Stimulated activated CD4-positive, alpha-beta T cell treated with anti-CD3 and anti-CD28 coated beads, Interleukin-15, amount 100 ng/mL, for 48 hours (primary cell): ENCODE results near the gene TLE3.

Source experiments
- DNase-seq, 2 donors: peaks; one replicate each; pipeline ENCODE4 v3.0.0-alpha.2; 2020; ENCODE audit warnings: low read depth in 2 of 2

Gene TLE3

DNA sequence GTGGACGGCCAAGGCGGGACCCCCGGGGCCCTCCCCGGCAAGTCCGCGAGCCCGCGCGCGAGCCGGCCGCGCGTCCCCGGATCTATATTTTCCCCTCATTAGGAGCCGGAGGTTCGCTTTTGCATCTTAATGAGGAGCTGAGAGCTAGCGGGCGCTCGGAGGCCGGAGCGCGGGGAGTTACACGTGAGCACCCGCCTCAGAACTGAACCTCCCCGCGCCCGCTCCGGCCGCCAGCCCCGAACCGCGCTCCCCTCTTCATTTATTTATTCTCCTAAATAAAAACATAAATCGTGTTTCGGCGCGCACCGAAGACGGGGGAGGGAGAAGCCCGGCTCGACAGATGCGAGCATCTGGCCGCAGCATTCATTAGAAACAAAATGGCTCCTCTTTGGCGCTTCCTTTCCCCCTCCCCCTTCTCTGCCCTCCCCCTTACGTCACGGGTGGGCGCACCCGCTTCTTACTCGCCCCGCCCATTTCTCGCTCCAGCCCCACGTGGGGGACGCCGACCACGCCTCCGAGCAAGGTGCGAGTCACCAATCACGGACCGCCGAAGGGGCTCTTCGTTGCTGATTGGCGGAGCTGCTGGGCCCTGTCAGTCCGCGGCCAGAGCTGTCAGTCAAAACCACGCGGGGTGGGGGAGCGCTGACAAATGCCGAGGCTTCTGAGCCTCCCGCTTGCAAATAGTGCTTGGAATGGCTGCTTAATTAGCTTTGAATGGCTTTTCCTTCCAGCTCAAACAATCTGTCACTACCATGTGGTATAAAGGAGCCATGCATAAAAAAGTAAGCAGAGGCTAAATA is 1.6 kb upstream of the TLE3 start:
- peak; percentile 100 for DNase-seq

DNA sequence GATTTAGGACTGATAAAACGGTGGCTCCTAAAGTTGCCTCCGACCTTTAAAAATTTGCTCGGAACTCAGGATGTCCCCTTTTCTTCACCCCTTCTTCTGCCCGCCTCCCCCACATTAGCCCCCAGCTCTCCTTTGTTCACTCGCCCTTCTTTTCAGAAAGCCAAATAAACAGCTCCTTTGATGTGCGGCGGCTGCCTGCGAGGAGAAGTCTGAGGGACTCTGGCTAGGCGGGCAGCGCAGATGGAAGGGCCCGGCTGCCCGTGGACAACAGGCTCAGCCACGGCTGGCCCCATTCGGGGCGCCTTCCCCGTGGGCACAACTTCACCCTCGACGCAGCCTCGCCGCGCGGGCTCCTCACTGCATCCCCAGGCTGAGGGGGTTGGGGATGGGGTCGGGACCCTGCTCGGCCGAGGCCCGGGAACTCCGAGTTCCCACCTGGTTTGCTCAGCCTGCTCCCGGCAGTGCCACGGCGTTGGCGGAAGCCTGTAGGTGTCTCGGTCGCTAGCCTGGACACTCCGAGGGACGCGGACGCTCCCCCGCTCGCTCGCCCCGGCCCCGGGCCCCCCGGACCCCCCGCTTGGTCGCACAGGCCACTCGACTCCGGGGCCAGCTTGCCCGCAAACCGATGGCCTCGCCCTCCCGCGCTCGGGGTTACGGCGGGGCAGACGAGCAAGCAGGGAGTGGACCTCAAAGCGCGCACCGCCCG is 897 bp upstream of the TLE3 start:
- no peak for DNase-seq

DNA sequence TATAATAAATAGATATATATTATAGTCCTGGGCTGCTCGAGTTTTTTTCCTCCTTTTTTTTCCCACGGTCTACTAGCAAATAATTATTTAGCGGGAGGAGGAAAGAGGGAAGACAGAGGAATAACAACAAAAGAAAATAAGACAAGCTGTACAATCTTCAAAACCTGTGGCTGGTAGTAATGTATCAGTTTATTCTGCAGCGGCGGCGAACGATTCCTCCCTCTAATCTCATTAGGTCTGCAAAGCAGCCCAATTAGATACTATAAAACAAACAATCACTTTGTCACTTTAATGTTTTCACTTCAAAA is 390 bp upstream of the TLE3 start:
- no peak for DNase-seq

DNA sequence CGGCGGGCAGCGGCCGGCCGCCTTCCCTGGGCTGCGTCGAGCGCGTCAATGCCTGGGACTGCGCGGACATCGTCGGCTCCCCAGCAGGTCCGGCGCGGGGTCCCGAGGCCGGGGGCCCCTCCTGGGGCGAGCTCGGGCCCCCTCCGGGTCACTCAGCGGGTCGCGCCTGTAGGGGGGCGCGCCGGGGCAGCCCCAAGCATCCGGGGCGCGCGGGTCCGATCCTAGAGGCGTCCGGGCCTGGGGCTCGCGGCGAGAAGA is 725 bp downstream of the TLE3 start:
- DNase-seq = no peak

DNA sequence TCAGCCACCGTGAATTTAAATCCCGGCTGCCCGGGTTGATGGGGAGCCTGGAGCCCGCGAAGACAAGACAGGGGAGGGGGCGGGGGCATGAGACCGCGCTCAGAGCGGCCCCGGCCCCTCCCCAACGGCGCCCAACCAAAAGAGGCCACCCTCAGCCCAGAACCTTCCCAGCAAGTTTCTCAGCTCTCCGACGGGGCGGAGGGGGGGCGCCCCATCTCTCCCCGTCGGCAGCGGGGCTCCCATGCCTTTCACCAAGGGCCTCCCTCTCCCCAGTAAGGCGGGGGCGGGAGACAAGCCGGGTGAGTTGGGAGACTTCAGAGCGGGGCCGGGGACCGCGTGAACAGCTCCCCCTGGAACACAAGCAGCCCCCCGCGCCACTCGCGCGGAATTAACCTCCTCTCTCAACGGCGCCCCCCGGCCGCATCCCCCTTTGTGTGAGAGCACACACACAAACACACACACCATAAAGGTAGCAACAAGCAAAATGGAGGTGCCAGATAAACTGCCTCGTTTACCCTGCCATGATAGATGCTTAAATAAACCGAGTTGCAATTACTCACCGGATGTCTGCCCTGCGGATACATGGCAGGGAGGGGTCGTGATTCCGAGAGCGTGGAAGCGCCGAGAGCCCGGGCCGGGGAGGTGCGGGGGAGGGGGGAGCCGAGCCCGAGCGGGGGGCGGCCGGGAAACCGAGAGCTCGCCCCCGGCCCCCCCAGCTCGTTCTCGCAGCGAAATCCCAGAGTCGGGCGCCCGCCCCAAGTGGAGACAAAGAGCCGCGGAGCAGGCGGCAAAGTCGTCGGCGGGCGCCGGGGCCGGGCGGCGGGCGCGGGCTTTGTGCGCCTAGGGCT is 1.3 kb downstream of the TLE3 start:
- DNase-seq = peak; percentile 37 to 46

DNA sequence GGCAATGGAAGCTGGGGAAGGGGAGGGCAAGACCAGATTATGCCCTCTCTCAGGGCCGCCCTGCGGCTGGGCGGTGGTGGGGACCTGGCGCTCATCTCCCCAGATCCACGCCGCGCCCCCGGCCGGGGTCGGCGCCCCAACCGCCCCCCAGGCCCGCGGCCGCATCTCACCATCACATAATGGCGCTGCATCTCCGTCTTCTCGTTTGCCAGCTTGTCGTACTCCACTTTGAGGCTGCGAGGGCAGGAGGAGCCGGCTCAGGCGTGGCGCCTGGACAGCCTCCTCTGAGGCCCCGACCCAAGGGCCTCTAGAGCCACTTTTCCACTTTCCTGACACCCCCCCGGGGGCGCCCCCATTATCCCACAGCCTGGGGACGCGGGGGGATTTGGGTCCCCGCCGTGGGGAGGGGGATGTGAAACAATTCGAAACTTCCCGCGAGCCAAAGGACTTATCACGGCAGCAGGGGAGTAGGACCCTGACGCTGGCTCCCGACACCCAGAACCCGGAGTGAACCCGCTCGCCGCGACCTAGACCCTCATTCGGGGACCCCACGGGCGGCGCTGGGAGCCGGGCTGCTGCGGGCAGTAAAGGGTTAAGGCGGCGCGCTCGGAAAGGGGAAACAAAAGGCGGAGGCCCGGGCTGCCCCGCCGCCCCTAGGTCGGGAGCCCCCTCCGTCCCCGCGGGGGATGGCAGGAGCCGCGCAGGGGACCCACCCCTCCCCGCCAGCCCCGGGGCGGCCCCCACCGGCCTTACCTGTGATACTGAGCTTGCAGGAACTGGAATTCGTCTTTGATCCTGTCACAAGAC is 2.1 kb downstream of the TLE3 start:
- no peak for DNase-seq

DNA sequence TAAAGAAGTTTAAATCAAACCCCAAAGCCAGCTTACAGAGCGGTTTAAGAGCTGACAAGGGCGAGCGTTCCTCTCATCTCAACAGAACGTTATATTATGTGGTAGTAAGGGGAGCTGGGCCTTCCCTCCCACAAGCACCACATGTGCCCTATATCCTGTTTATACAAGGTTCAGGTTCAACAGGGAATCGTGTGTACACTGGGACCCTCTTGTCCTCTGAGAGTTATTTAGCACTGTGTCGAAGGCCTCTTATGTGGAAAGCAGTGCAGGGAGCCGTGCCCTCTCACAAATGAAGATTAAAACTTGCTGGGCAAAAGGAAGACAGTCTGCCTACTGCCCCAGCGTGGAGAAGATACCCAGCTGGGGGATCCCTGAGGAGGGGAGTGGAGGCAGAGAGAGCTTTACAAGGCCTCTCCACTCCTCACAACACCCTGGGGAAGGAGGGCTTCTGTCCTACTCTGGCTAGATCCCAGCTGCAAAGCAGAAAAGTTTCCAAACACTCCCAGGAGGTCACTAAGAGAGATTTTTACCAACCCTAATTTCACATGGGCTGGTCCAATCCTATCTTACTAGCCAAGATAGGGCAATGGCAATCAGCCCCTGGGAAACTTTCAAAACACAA is 2.9 kb downstream of the TLE3 start:
- DNase-seq = no peak

DNA sequence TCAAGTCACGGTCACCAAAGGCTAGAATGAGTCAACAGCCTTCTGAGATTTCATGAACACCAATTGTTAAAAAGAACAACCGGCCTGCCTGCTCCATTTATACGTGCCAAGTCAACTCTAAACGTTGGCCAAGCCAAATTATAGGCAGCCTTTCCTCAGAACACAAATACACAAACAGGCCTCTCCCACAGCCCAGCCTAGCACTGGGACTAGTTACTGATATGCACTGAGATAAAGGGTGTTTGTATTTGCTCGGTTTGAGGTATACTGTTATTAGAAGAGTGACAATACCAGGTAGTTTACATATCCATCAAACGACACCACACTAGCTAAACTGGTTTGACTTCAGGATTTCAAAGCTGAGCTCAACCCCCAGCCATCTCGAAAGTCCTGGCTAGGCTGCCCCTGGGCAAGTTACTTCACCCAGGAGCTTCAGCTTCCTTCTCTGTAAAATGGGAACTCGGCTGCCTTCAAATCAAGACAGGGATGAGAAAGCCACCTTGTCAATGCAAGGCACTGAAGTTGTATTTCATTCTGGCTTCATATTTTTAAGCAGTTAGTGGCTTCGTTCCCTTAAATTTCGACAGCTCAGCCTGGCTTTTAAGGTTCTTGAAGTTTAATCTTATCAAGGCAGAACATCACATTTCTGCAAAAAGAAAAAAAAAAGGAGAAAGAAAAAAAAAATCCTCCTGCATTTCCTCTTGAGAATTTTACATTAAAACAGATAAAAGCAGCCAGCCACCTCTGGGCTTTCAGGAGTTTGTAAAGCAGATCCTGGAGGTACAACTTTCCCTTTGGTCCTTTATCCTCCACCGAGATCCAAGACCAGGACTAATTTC is 4.0 kb downstream of the TLE3 start:
- DNase-seq = no peak

DNA sequence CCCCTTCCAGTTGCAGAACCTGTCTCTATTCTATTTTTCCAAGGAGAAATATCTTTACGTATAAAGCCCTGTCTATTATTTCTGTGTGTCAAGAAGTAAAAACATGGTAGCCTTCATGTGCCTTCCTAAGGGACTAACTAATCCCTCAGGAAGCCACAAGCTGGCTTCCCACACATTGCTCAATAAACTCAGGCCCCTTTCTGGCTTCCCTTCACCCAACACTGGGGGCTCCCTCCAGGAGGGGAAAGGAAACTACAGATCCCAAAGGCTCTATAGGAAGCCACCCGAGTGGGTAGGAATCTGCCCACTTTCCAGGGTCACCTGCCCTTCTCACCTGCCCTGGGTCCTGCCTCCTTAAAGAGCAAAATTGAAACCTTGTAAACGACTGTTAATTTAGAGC is 4.6 kb downstream of the TLE3 start:
- no peak for DNase-seq

DNA sequence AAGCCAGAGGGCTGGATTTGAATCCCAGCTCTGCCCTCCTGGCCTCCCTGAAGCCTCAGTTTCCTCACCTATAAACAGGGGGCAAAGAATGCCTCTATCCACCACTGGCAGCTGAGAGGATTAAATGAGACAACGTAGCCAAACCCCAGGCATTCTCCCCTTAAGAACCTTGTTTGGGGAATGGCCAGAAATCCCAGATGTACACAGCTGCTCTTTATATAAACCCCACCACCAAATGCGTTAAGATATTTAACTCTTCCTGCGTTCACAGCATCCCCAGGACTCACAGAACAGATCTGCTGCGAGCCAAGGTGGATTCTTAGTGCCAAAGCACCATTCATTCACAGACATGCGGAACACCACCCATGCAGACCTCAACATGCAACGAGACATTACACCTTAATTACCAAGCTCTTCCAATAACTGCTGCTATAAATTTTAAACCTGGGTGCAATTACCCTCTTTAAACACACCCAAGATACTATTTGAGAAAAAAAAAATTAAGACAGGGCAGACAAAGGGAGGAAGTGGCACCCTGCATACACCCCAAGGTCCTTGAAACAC is 5.2 kb downstream of the TLE3 start:
- DNase-seq = no peak

DNA sequence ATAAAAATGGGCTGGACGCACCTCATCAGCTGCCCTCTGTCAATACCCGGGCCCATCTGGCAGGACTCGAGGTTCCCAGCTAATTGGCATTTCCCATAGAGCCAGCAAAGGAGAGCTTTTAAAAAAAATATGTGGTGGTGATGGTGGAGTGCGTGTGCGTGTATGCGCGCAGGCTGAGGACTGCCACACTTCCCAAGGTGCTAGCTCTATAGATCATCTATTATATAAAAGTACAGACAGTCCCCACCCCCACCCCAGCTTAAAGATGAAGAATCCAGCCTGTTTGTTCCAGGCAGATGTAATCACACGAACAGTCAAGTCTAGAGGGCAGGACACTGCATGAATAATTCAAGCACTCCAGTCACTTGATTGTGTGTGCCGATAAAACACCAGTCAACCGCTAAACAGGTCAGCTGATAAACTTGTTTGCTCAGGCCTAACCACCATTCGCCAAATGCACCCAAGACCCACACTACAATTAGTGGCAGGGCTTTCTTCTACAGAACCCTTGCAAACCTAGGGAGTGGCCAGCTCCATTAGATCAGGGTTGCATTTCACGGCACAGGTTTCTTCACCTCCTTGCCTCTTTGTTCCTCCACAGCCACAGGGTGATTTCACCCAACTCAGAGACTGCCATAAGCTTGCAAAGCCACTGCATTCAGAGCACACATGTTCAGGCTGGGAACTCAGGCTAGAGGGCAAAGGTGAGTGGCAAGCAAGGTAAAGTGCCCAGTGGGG is 5.8 kb downstream of the TLE3 start:
- DNase-seq = no peak

DNA sequence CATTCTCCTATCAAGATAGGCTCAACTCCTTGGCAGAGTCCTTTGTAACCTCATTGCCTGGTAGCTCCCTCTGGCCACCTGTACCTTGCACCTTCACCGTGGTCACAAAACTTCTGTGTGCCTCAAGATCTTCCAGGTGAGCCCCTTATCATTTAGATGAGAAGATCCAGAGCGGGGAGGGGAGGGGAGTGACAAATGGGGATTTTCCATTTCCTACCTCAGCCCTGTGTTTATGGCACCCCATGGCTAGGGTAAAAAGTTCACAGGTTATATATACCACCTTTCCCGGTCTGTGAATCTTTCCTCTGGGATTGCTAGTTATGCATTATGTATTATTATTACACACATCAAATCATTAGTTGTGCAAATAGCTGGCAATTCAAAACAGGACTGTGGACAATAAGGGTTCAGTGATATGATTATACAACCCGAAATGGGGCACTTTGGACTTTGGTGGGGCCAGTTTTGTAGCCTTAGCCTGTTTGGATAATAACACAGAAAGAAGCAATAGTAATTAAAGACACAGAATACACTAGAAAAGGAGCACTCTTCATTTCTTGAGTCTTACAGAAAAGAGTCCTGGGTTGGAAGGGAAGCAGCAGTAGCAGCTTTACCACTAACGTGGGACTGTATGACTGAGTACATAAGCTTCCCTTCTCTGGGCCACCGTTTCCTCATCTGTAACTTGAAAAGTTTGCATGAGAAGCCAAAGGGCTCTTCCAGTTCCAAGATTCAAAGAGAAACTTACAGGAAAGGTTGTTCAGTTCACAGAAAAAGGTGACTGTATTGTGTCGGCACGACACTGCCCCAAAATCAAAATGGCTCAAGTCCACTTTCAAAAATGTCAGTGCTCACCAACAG is 7.1 kb downstream of the TLE3 start:
- no peak for DNase-seq

DNA sequence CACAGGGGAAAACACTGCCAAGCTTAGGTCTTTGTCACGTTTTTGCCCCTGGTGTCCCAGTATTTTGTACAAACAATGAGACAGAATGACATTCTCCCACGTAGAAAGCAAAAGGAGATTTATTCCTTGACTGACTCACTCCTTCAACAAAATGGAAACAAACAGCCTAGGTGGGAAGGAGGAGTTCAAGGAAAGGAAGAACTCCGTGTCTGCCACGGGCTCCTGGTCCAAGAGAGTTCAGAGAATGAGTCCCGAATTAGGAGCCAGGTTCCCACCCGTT is 8.1 kb downstream of the TLE3 start:
- no peak for DNase-seq

DNA sequence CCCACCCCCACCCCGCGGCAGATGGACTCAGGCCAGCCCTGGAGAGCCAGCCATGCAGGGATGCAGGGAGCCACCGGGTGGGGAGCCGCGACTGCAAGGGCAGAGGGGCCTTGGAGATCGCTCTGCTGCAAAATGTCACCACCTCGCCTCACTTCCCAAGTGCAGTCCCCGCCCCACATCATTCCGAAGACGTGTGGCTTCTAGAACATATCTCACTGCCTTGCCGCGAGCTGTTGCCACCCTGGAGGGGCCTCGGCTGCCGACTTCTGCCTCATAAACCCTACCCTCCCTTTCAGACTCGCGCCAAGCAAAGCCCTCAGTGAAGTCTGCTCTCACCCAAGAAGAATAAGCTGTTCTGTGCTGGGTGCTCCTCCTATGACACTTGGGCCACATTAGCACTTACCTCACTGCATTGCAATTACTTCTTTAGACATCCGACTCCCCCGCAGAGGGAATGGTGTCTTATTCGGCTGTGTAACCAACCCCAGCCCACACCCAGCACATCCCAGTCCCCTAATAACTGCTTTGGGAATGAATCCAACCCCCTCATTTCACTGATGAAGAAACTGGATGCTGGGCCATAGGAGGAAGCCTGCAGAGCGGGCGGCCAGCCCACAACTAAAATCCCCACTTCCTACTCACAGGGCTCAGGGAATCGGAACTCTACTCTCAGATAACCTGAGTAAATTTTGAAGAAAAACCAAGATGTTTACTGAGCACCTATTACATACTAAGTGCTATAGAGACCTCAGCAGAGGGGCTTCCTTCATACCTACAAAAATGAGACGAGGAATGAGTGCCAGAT is 8.6 kb downstream of the TLE3 start:
- DNase-seq = no peak

DNA sequence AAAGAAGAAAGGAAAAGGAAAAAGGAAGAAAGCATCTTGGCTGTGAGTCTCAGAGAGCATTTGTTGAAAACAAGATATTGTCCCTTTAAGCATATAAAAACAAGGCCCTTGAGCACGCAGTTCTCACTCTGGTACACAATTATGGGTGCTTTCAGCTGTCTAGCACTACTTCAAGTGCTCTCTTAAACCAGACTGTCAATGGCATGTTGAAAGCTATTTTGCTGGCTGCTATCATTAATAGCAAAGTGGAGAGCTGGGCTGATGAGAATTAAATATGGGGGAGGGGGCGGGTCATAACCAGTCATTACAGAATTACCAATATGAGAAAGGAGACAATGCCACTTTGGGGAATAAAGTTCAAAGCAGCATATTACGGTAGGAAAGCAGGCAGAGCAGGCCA is 9.3 kb downstream of the TLE3 start:
- DNase-seq = no peak

DNA sequence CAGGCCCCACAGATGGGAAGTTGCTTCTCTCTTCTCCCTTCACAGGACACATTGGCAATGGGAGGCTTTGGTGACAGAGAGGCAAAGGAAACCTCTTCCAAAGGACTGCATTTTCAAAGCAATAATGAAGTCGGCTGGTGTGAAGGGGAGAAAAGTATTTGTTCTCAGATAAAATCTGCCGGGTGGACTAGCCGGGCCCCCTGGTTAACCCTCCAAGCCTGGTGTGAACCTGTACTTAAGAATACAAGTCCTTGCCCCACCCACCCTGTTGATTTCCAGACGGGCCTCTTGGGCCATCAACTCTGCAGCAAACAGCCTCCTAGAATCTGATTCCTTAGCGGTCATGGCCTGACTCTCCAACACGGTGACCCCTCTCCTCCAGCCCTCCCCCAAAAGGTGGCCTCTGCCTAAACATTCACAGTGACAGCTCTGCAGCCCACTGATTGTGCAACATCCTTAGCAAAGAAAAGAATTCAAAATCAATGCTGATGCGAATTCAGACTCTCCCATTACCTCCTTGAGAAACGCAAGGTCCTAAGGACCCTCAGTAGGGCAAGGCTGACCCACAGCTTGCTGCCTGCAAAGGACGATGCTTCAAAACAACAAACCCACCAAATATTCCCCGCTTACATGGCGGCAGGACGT is 9.9 kb downstream of the TLE3 start:
- DNase-seq = no peak

DNA sequence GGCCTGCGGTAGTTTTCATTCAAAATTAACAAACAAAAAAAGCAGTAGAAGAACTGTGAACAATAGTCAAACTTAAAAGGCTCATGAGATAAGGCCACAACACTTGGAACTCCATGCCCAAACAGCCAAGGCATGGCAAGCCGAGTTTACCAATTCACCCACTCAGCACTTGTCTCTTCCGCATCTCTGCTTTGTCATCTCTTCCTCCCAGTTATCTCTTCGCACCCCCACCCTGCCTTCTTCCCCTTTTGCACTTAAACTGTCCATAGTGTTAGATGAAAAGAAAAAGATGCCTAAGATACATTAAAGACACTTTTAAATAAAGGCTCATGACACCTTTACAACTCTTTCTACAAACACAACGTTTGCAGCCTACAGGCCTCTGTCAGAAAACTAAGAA is 11.1 kb downstream of the TLE3 start:
- DNase-seq = no peak

DNA sequence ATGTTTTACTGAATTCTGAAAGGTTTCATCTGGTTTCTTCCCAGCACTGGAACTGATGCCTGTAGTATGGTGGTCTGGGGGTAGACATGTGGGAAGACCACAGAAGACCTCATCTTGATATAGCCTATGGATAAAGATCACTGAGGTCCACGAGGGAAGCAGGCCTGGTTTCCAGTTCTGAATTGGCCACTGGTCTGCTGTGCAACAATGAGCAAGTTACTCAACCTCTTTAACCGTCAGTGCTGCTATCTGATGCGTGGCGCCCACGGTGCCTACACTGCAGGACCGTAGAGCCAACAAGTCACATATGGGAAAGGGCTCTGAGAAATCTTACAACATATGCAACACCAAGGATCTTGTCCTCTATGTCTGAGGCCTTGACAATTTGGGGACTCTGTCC is 13.3 kb downstream of the TLE3 start:
- no peak for DNase-seq
